ENCODE results near the gene NMRK2. TPM values are rescaled to one million over a fixed set of nuclear protein-coding genes. Genes with fewer than 3 reads are reported as not detected.
A peak's percentile ranks its signal among the peaks of the same experiment; 100 is the strongest.

Gene NMRK2
- total and polyA plus RNA-seq, 2 donors (not counting 1 experiment from before 2014, with no cell fraction given) = not detected

GRCh38 chr19:3985643-3986259, 52.9 kb downstream of the NMRK2 start:
- H4K20me1 ChIP-seq (ENCODE audit: control insufficient read depth, insufficient read depth, low read length, poor library complexity, severe bottlenecking) = peaks cover 45% of the 10 kb centered on the region
- peak overlapping the region; percentile 34 for H2AFZ ChIP-seq (ENCODE audit: insufficient read depth, low read depth, low read length, poor library complexity, severe bottlenecking)
- peak overlapping the region; percentile 66 to 93 (median 75) for H3K4me3 ChIP-seq (ENCODE audit: control extremely low read depth in 1 of 5, extremely low read depth in 1 of 5, insufficient read depth in 1 of 5, low read depth in 2 of 5, low read length in 4 of 5)
- peak overlapping the region; percentile 80 for H3K9ac ChIP-seq (ENCODE audit: low read length)
- peaks cover 0 to 7% (median 0%) of the 10 kb centered on the region in 3 donors for H3K9me3 ChIP-seq (ENCODE audit: control extremely low read depth in 1 of 3, control insufficient read depth in 2 of 3, insufficient read depth in 1 of 3, low read length in 2 of 3)
- no peaks in the 10 kb centered on the region for H3K27me3 ChIP-seq (replicated peaks in 1 of 4; ENCODE audit: control extremely low read depth in 1 of 4, control insufficient read depth in 3 of 4, insufficient read depth in 4 of 4, low read length in 3 of 4)
- H3K27ac Mint-ChIP-seq = peak overlapping the region; percentile 97
- POLR2A ChIA-PET = interaction anchor here (0.5 to 2.7 kb wide), 14 partner anchors 10 to 1900 kb away, joined by 3 to 20 read pairs (median 6); partner anchors contain the start of genes DAPK3, MRPL54, PIAS4 and YJU2
- peak overlapping the region; percentile 98 for H3K4me3 Mint-ChIP-seq
- CTCF ChIA-PET = interaction anchor here (0.6 to 3.0 kb wide), 24 partner anchors 11 to 806 kb away, joined by 3 to 45 read pairs (median 3); partner anchors contain the start of genes DAPK3, FEM1A, MRPL54 and PIAS4
- no peak for TF ChIP-seq CTCF (IDR thresholded peaks at IDR 0.05)
- no peak for TF ChIP-seq EZH2 (IDR thresholded peaks at IDR 0.05; ENCODE audit: borderline replicate concordance, insufficient read depth, low read depth, low read length, poor library complexity, severe bottlenecking)
- DNase-seq = no peak
- H3K27me3 Mint-ChIP-seq = no peaks in the 10 kb centered on the region
- peak overlapping the region; percentile 63 to 67 for H3K27ac ChIP-seq (ENCODE audit: low read length in 2 of 2)
- H3K4me1 ChIP-seq (ENCODE audit: control insufficient read depth in 2 of 2, insufficient read depth in 2 of 2, low read length in 2 of 2) = peaks cover 40 to 61% of the 10 kb centered on the region in 2 donors
- H3K4me2 ChIP-seq (replicated peaks; ENCODE audit: low read depth, low read length, poor library complexity, severe bottlenecking) = peak overlapping the region; percentile 76
- H3K79me2 ChIP-seq (ENCODE audit: control insufficient read depth, insufficient read depth, low read length) = peaks cover 43% of the 10 kb centered on the region
- H3K4me1 Mint-ChIP-seq = peaks cover 65% of the 10 kb centered on the region
- intact Hi-C loops (cut with micrococcal nuclease) = loop anchor here (1.0 to 5.0 kb wide), 10 partner anchors 15 to 487 kb away; partner anchors contain the start of genes APBA3, DAPK3, HDGFL2 and MAP2K2
- peaks cover 0 to 37% of the 10 kb centered on the region in 2 experiments for H3K36me3 ChIP-seq (replicated peaks in 1 of 2; ENCODE audit: control extremely low read depth in 1 of 2, control insufficient read depth in 1 of 2, extremely low read depth in 1 of 2, insufficient read depth in 2 of 2, low read length in 1 of 2)
- WGBS (ENCODE audit: insufficient coverage) = 0% methylated on average over 5 of the region's 19 CpGs
- no peaks in the 10 kb centered on the region for H3K9me3 Mint-ChIP-seq (ENCODE audit: insufficient read depth)
- no peak for ATAC-seq (ENCODE audit: low read depth)
